Neural cell (in vitro differentiated cells): Measurements from ENCODE around the gene TMEM134.
A peak's percentile ranks its signal among the peaks of the same experiment; 100 is the strongest.

Experiments used
- EP300 ChIP-seq: fragments of 450-650 bp; conservative IDR thresholded peaks from 2 replicates; pipeline ENCODE4 v1.6.1; 2014; ENCODE audit warnings: antibody characterized with exemption, mild to moderate bottlenecking, moderate library complexity; ENCODE audit not compliant: poor library complexity, severe bottlenecking
- EZH2 ChIP-seq: fragments of 200-600, 300-800 bp; shearing (Covaris generic), sonication (generic); IDR thresholded peaks from 2 replicates; pipeline ENCODE4 v1.6.1; 2014; ENCODE audit warnings: antibody characterized with exemption, low read length, borderline replicate concordance, mild to moderate bottlenecking; ENCODE audit not compliant: insufficient read depth, poor library complexity, severe bottlenecking
- POLR2AphosphoS5 ChIP-seq: IDR thresholded peaks from 2 replicates; pipeline ENCODE4 v1.6.1; 2012
- RAD21 ChIP-seq: fragments of 450-650 bp; conservative IDR thresholded peaks from 2 replicates; pipeline ENCODE4 v1.6.1; 2014; ENCODE audit warnings: antibody characterized with exemption, mild to moderate bottlenecking, moderate library complexity
- TF ChIP-seq, protein P1 (sequence below): fragments of 450-650 bp; IDR thresholded peaks from 2 replicates; pipeline ENCODE4 v1.5.1; 2014; ENCODE audit warnings: antibody characterized with exemption, mild to moderate bottlenecking, moderate library complexity; ENCODE audit not compliant: poor library complexity, severe bottlenecking

- TF ChIP-seq, protein P1, sequence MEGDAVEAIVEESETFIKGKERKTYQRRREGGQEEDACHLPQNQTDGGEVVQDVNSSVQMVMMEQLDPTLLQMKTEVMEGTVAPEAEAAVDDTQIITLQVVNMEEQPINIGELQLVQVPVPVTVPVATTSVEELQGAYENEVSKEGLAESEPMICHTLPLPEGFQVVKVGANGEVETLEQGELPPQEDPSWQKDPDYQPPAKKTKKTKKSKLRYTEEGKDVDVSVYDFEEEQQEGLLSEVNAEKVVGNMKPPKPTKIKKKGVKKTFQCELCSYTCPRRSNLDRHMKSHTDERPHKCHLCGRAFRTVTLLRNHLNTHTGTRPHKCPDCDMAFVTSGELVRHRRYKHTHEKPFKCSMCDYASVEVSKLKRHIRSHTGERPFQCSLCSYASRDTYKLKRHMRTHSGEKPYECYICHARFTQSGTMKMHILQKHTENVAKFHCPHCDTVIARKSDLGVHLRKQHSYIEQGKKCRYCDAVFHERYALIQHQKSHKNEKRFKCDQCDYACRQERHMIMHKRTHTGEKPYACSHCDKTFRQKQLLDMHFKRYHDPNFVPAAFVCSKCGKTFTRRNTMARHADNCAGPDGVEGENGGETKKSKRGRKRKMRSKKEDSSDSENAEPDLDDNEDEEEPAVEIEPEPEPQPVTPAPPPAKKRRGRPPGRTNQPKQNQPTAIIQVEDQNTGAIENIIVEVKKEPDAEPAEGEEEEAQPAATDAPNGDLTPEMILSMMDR: no peak
- TF ChIP-seq EZH2 (no peak), RAD21 (no peak), POLR2AphosphoS5 (peak; percentile 30), EP300 (peak; percentile 25)
These were observed 35.2 kb upstream of the TMEM134 start for GRCh38 chr11:67504005-67504949.
